GM23338 (cell line): ENCODE measurements around the gene BFSP2. TPM values are rescaled to one million over a fixed set of nuclear protein-coding genes. Genes with fewer than 3 reads are reported as not detected.
A peak's percentile ranks its signal among the peaks of the same experiment; 100 is the strongest.

ENCODE experiments used
- ATAC-seq: fragments of 200-7000 bp; cut with Tn5 transposase; 3 replicates; pipeline ENCODE4 v1.9.1; 2020
- DNase-seq: peaks from one replicate; pipeline ENCODE4 v3.0.0-alpha.2; 2015; ENCODE audit warnings: low spot score
- H2AFZ ChIP-seq: fragments of 200-600 bp; sonication (generic); 2 replicates; pipeline ENCODE4 v1.8.0; 2016; ENCODE audit warnings: antibody characterized with exemption, mild to moderate bottlenecking, moderate library complexity
- H3F3A ChIP-seq: fragments of 200-600 bp; sonication (generic); replicated peaks from 2 replicates; pipeline ENCODE4 v1.8.0; 2017; ENCODE audit warnings: antibody characterized with exemption, mixed run types, low read depth
- H3K27ac ChIP-seq: fragments of 200-600 bp; sonication (generic); 2 replicates; pipeline ENCODE4 v1.6.1; 2016; ENCODE audit warnings: low read depth
- H3K27me3 ChIP-seq: fragments of 200-600 bp; sonication (generic); 2 replicates; pipeline ENCODE4 v1.8.0; 2016; ENCODE audit warnings: mild to moderate bottlenecking, mixed run types, moderate library complexity; ENCODE audit not compliant: insufficient read depth
- H3K36me3 ChIP-seq: fragments of 200-600 bp; sonication (generic); 2 replicates; pipeline ENCODE4 v1.8.0; 2016; ENCODE audit warnings: mild to moderate bottlenecking; ENCODE audit not compliant: insufficient read depth
- H3K4me1 ChIP-seq: fragments of 200-600 bp; sonication (generic); 2 replicates; pipeline ENCODE4 v1.8.0; 2016; ENCODE audit warnings: mild to moderate bottlenecking, moderate library complexity; ENCODE audit not compliant: insufficient read depth
- H3K4me2 ChIP-seq: fragments of 200-600 bp; sonication (generic); 2 replicates; pipeline ENCODE4 v1.7.1; 2017; ENCODE audit warnings: mixed run types
- H3K4me3 ChIP-seq: fragments of 200-600 bp; sonication (generic); 2 replicates; pipeline ENCODE4 v1.6.1; 2016; ENCODE audit warnings: mixed run types
- H3K79me2 ChIP-seq: fragments of 200-600 bp; sonication (generic); replicated peaks from 2 replicates; pipeline ENCODE4 v1.8.0; 2017; ENCODE audit warnings: mild to moderate bottlenecking; ENCODE audit not compliant: insufficient read depth
- H3K9me2 ChIP-seq: fragments of 200-600 bp; sonication (generic); 2 replicates; pipeline ENCODE4 v1.8.0; 2017; ENCODE audit not compliant: insufficient read depth
- H4K20me1 ChIP-seq: fragments of 200-600 bp; sonication (generic); replicated peaks from 2 replicates; pipeline ENCODE4 v1.8.0; 2017; ENCODE audit warnings: mild to moderate bottlenecking; ENCODE audit not compliant: insufficient read depth
- H3K27ac Mint-ChIP-seq: 2 replicates; pipeline ENCODE4 v1.8.0; 2020; ENCODE audit warnings: inconsistent platforms, mild to moderate bottlenecking, moderate library complexity, mixed read lengths
- H3K27me3 Mint-ChIP-seq: 3 replicates; pipeline ENCODE4 v1.8.0; 2022; ENCODE audit warnings: low read depth, mild to moderate bottlenecking, moderate library complexity, mixed read lengths, inconsistent platforms; ENCODE audit not compliant: insufficient read depth, poor library complexity
- H3K36me3 Mint-ChIP-seq: 3 replicates; pipeline ENCODE4 v1.8.0; 2021; ENCODE audit warnings: low read depth, mild to moderate bottlenecking, inconsistent platforms, moderate library complexity, mixed read lengths
- H3K4me1 Mint-ChIP-seq: 3 replicates; pipeline ENCODE4 v1.8.0; 2020; ENCODE audit warnings: mild to moderate bottlenecking, inconsistent platforms, mixed read lengths
- H3K4me3 Mint-ChIP-seq: 3 replicates; pipeline ENCODE4 v1.8.0; 2021; ENCODE audit warnings: moderate library complexity, mild to moderate bottlenecking, inconsistent platforms, mixed read lengths
- H3K9me3 Mint-ChIP-seq: 3 replicates; pipeline ENCODE4 v1.8.0; 2020; ENCODE audit warnings: moderate library complexity, mild to moderate bottlenecking, inconsistent platforms, mixed read lengths
- EZH2 ChIP-seq: fragments of 200-600 bp; sonication (generic); IDR thresholded peaks from one replicate; pipeline ENCODE4 v1.8.0; 2017; ENCODE audit warnings: antibody characterized with exemption, mild to moderate bottlenecking, low read depth; ENCODE audit not compliant: unreplicated experiment
- EZH2phosphoT487 ChIP-seq: fragments of 200-600 bp; sonication (generic); IDR thresholded peaks from one replicate; pipeline ENCODE4 v1.8.1; 2018; ENCODE audit warnings: antibody characterized with exemption; ENCODE audit not compliant: unreplicated experiment
- JUNB ChIP-seq: IDR thresholded peaks from one replicate; pipeline ENCODE4 v1.6.1; 2016; ENCODE audit warnings: antibody characterized with exemption; ENCODE audit not compliant: unreplicated experiment
- ZNF331 ChIP-seq: fragments of 250-450 bp; sonication (Bioruptor Pico); IDR thresholded peaks from 2 replicates; pipeline ENCODE4 v1.5.0; 2020; ENCODE audit warnings: low read depth, mild to moderate bottlenecking, moderate library complexity
- polyA plus RNA-seq: library from polyadenylated mRNA; unstranded; fragments of >200 nt; fragmentation: Nextera tagmentation; extraction: Ambion mirVana; gene quantifications from 2 replicates; pipeline ENCODE4 v1.2.1, GENCODE V29; 2016
- total RNA-seq: library from RNA; depleted of rRNA; stranded (reverse); fragments of >200 nt; shearing (Covaris generic); gene quantifications from 2 replicates; pipeline ENCODE4 v1.2.3, GENCODE V29; 2014
- TF ChIP-seq, protein P1 (sequence below): fragments of 250-450 bp; sonication (Bioruptor Pico); IDR thresholded peaks from 2 replicates; pipeline ENCODE4 v1.5.0; 2020; ENCODE audit warnings: mild to moderate bottlenecking, moderate library complexity

BFSP2 gene
- total and polyA plus RNA-seq, 2 experiments from 2014 or later = not detected

DNA sequence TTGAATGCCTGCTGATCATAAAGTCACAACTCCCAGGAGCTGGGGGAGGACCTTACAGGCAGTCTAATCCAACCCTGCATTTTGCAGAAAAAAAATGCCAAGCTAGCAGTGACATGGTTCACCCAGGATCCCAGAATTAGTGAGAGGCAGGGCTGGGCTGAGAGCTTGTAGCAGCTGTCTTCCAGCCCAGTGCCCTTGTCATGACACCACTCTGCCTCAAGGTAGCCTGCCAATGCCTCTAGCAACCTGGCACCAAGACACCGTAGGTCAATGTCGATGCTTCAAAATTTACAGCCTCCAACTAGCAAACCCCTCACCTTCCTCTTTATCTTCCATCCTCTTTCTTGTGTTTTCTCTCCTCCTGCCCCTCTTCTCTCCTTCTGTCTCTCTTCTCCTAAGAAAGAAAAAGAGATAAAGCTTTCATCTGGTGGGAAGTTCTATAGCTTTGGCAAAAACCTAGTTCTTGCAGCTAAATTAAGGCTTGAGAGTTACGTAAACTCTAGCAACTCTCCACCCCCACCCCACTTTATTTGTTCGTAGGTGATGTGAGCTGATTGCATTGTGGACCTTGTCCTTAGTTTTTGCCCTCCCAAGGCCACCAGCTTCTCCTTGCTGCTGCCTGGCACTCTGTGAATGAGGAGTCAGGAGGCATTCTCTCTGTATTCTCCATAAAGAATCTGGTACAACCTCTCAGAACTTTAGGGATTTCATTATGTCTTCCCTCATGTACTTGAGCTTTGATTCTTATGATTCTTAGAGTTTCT lies 18.3 kb upstream of the BFSP2 start:
- Histone ChIP-seq H3F3A (no peaks in the 10 kb centered on the region), H3K4me2 (no peak overlapping the region), H2AFZ (no peak overlapping the region), H3K36me3 (no peaks in the 10 kb centered on the region), H3K9me2 (no peaks in the 10 kb centered on the region), H3K27me3 (no peaks in the 10 kb centered on the region), H3K4me3 (no peak overlapping the region), H3K4me1 (no peaks in the 10 kb centered on the region; the same call in 1 of the 2 replicates), H4K20me1 (no peaks in the 10 kb centered on the region), H3K27ac (no peak overlapping the region), H3K79me2 (no peaks in the 10 kb centered on the region)
- Mint-ChIP-seq H3K27me3 (peaks cover 2% of the 10 kb centered on the region), H3K27ac (peak overlapping the region; percentile 40; the same call in 1 of the 2 replicates), H3K4me3 (no peak overlapping the region), H3K9me3 (no peaks in the 10 kb centered on the region), H3K4me1 (peaks cover 13% of the 10 kb centered on the region; the same call in 1 of the 3 replicates), H3K36me3 (peaks cover 5% of the 10 kb centered on the region; the same call in 1 of the 3 replicates)
- DNase-seq = no peak
- no peak for ATAC-seq
- no peak for TF ChIP-seq ZNF331 (CRISPR knock-in tag)
- TF ChIP-seq, protein P1, sequence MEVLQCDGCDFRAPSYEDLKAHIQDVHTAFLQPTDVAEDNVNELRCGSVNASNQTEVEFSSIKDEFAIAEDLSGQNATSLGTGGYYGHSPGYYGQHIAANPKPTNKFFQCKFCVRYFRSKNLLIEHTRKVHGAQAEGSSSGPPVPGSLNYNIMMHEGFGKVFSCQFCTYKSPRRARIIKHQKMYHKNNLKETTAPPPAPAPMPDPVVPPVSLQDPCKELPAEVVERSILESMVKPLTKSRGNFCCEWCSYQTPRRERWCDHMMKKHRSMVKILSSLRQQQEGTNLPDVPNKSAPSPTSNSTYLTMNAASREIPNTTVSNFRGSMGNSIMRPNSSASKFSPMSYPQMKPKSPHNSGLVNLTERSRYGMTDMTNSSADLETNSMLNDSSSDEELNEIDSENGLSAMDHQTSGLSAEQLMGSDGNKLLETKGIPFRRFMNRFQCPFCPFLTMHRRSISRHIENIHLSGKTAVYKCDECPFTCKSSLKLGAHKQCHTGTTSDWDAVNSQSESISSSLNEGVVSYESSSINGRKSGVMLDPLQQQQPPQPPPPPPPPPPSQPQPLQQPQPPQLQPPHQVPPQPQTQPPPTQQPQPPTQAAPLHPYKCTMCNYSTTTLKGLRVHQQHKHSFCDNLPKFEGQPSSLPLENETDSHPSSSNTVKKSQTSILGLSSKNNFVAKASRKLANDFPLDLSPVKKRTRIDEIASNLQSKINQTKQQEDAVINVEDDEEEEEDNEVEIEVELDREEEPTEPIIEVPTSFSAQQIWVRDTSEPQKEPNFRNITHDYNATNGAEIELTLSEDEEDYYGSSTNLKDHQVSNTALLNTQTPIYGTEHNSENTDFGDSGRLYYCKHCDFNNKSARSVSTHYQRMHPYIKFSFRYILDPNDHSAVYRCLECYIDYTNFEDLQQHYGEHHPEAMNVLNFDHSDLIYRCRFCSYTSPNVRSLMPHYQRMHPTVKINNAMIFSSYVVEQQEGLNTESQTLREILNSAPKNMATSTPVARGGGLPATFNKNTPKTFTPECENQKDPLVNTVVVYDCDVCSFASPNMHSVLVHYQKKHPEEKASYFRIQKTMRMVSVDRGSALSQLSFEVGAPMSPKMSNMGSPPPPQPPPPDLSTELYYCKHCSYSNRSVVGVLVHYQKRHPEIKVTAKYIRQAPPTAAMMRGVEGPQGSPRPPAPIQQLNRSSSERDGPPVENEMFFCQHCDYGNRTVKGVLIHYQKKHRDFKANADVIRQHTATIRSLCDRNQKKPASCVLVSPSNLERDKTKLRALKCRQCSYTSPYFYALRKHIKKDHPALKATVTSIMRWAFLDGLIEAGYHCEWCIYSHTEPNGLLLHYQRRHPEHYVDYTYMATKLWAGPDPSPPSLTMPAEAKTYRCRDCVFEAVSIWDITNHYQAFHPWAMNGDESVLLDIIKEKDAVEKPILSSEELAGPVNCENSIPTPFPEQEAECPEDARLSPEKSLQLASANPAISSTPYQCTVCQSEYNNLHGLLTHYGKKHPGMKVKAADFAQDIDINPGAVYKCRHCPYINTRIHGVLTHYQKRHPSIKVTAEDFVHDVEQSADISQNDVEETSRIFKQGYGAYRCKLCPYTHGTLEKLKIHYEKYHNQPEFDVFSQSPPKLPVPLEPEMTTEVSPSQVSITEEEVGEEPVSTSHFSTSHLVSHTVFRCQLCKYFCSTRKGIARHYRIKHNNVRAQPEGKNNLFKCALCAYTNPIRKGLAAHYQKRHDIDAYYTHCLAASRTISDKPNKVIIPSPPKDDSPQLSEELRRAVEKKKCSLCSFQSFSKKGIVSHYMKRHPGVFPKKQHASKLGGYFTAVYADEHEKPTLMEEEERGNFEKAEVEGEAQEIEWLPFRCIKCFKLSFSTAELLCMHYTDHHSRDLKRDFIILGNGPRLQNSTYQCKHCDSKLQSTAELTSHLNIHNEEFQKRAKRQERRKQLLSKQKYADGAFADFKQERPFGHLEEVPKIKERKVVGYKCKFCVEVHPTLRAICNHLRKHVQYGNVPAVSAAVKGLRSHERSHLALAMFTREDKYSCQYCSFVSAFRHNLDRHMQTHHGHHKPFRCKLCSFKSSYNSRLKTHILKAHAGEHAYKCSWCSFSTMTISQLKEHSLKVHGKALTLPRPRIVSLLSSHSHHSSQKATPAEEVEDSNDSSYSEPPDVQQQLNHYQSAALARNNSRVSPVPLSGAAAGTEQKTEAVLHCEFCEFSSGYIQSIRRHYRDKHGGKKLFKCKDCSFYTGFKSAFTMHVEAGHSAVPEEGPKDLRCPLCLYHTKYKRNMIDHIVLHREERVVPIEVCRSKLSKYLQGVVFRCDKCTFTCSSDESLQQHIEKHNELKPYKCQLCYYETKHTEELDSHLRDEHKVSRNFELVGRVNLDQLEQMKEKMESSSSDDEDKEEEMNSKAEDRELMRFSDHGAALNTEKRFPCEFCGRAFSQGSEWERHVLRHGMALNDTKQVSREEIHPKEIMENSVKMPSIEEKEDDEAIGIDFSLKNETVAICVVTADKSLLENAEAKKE (CRISPR knock-in tag) = no peak
- TF ChIP-seq EZH2 = no peak
- TF ChIP-seq EZH2phosphoT487 = no peak

DNA sequence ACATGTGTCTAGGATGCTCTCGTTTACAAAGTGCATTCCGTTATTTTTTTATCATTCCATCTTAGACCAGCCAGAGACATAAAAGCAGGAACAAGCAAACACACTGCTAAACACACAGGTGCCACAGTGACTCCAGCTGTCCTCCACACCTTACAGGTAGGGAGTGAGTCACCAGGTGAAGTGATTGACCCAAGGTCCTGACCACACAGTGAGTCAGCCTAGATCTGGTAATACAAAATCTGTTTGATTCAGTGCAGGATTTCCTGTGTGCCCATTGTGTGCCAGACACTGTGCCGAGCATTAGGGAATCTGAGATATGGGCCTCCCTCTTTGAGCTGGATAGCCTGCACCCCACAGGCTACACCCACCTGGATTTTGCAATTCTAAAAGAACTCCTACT lies 16.7 kb upstream of the BFSP2 start:
- Histone ChIP-seq H3K4me1 (no peaks in the 10 kb centered on the region; the same call in 1 of the 2 replicates), H3K27ac (no peak overlapping the region), H3F3A (no peaks in the 10 kb centered on the region), H3K27me3 (no peaks in the 10 kb centered on the region), H3K36me3 (no peaks in the 10 kb centered on the region), H4K20me1 (no peaks in the 10 kb centered on the region), H3K4me3 (no peak overlapping the region), H3K9me2 (no peaks in the 10 kb centered on the region), H2AFZ (no peak overlapping the region), H3K79me2 (no peaks in the 10 kb centered on the region), H3K4me2 (no peak overlapping the region)
- Mint-ChIP-seq H3K27ac (no peak overlapping the region), H3K4me3 (no peak overlapping the region), H3K9me3 (no peaks in the 10 kb centered on the region), H3K27me3 (peaks cover 2% of the 10 kb centered on the region), H3K36me3 (peaks cover 5% of the 10 kb centered on the region; the same call in 1 of the 3 replicates), H3K4me1 (peaks cover 16% of the 10 kb centered on the region; the same call in 2 of the 3 replicates)
- DNase-seq (no peak), ATAC-seq (no peak)
- no peak for TF ChIP-seq JUNB
- TF ChIP-seq ZNF331 (CRISPR knock-in tag) = no peak
